ENCODE results near the gene CCT6B. TPM values are rescaled to one million over a fixed set of nuclear protein-coding genes. Genes with fewer than 3 reads are reported as not detected.

Gene CCT6B
- total and polyA plus RNA-seq, 2 of the 13 experiments (the other 11 are each of a cell fraction or from before 2014, with no cell fraction given): 0.41 to 1.4 TPM

GRCh38 chr17:34917381-34917780 is 43.9 kb downstream of the CCT6B start:
- no TSS peak for BruUV-seq (replicated peaks)
- no peak for ATAC-seq

GRCh38 chr17:34916120-34916519 is 45.1 kb downstream of the CCT6B start:
- FAIRE-seq (no peak), ATAC-seq (no peak), DNase-seq (ENCODE audit: low spot score) (no peak)
- BruUV-seq (replicated peaks): no TSS peak
- Histone ChIP-seq H3K4me2 (ENCODE audit: low read depth, low read length) (no peak overlapping the region), H2AFZ (ENCODE audit: low read length) (no peak overlapping the region), H3K36me3 (replicated peaks in 1 of 2; ENCODE audit: control insufficient read depth in 1 of 2, insufficient read depth in 2 of 2, low read length in 2 of 2) (no peaks in the 10 kb centered on the region), H4K20me1 (ENCODE audit: insufficient read depth, low read length) (no peaks in the 10 kb centered on the region), H3K27me3 (ENCODE audit: control insufficient read depth in 1 of 2, insufficient read depth in 2 of 2, low read length in 2 of 2) (no peaks in the 10 kb centered on the region), H3K9me3 (ENCODE audit: low read length) (no peaks in the 10 kb centered on the region), H3K79me2 (ENCODE audit: insufficient read depth, low read length) (no peaks in the 10 kb centered on the region), H3K4me3 (replicated peaks in 1 of 3; ENCODE audit: insufficient read depth in 1 of 3, low read depth in 2 of 3, low read length in 3 of 3) (no peak overlapping the region), H3K9ac (ENCODE audit: insufficient read depth, low read depth, low read length) (no peak overlapping the region), H3K27ac (ENCODE audit: extremely low read length, insufficient read depth, low read length) (no peak overlapping the region), H3K4me1 (ENCODE audit: insufficient read depth, low read length) (0 out of 2 replicates have a peak, but pooled peaks cover 3% of the 10 kb centered on the region)
- POLR2A ChIA-PET: no interaction called here
- CTCF ChIA-PET (ENCODE audit: low intra/inter-chr PET ratio, low total read pairs): no interaction called here
- WGBS (ENCODE audit: low lambda C conversion rate): 0% methylated on average over 1 of the region's 2 CpGs
- in situ Hi-C loops (cut with HindIII; ENCODE audit: extremely low pct_ligation_motif_present, low pct_unique_long_range_greater_than_20kb) (no loop called here), intact Hi-C loops (cut with micrococcal nuclease; ENCODE audit: unreplicated experiment) (no loop called here)
- TF ChIP-seq YEATS2 (CRISPR knock-in tag; IDR thresholded peaks at IDR 0.05; ENCODE audit: borderline replicate concordance): no peak
- no peak for TF ChIP-seq CBX2 (IDR thresholded peaks at IDR 0.05; ENCODE audit: low read depth, low read length)
- no peak for TF ChIP-seq CBX2 (CRISPR knock-in tag; IDR thresholded peaks at IDR 0.05; ENCODE audit: low read depth)
- TF ChIP-seq, protein P1, sequence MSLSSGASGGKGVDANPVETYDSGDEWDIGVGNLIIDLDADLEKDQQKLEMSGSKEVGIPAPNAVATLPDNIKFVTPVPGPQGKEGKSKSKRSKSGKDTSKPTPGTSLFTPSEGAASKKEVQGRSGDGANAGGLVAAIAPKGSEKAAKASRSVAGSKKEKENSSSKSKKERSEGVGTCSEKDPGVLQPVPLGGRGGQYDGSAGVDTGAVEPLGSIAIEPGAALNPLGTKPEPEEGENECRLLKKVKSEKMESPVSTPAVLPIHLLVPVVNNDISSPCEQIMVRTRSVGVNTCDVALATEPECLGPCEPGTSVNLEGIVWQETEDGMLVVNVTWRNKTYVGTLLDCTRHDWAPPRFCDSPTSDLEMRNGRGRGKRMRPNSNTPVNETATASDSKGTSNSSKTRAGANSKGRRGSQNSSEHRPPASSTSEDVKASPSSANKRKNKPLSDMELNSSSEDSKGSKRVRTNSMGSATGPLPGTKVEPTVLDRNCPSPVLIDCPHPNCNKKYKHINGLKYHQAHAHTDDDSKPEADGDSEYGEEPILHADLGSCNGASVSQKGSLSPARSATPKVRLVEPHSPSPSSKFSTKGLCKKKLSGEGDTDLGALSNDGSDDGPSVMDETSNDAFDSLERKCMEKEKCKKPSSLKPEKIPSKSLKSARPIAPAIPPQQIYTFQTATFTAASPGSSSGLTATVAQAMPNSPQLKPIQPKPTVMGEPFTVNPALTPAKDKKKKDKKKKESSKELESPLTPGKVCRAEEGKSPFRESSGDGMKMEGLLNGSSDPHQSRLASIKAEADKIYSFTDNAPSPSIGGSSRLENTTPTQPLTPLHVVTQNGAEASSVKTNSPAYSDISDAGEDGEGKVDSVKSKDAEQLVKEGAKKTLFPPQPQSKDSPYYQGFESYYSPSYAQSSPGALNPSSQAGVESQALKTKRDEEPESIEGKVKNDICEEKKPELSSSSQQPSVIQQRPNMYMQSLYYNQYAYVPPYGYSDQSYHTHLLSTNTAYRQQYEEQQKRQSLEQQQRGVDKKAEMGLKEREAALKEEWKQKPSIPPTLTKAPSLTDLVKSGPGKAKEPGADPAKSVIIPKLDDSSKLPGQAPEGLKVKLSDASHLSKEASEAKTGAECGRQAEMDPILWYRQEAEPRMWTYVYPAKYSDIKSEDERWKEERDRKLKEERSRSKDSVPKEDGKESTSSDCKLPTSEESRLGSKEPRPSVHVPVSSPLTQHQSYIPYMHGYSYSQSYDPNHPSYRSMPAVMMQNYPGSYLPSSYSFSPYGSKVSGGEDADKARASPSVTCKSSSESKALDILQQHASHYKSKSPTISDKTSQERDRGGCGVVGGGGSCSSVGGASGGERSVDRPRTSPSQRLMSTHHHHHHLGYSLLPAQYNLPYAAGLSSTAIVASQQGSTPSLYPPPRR (CRISPR knock-in tag; IDR thresholded peaks at IDR 0.05; ENCODE audit: borderline replicate concordance): no peak
- TF ChIP-seq ZNF724P (CRISPR knock-in tag; IDR thresholded peaks at IDR 0.05; ENCODE audit: borderline replicate concordance): no peak
- no peak for TF ChIP-seq FOXJ3 (CRISPR knock-in tag; IDR thresholded peaks at IDR 0.05; ENCODE audit: borderline replicate concordance)
- no peak for TF ChIP-seq NFE2L2 (IDR thresholded peaks at IDR 0.05; ENCODE audit: low read length)

More at GRCh38 chr17:34917381-34917780, 43.9 kb downstream of the CCT6B start:
- Histone ChIP-seq H3K9me3 (ENCODE audit: low read length) (no peaks in the 10 kb centered on the region), H3K9ac (ENCODE audit: insufficient read depth, low read depth, low read length) (no peak overlapping the region), H3K4me2 (ENCODE audit: low read depth, low read length) (no peak overlapping the region), H2AFZ (ENCODE audit: low read length) (no peak overlapping the region), H4K20me1 (ENCODE audit: insufficient read depth, low read length) (no peaks in the 10 kb centered on the region), H3K79me2 (ENCODE audit: insufficient read depth, low read length) (no peaks in the 10 kb centered on the region), H3K27ac (ENCODE audit: extremely low read length, insufficient read depth, low read length) (no peak overlapping the region), H3K4me1 (ENCODE audit: insufficient read depth, low read length) (no peaks in the 10 kb centered on the region), H3K36me3 (replicated peaks in 1 of 2; ENCODE audit: control insufficient read depth in 1 of 2, insufficient read depth in 2 of 2, low read length in 2 of 2) (no peaks in the 10 kb centered on the region), H3K27me3 (ENCODE audit: control insufficient read depth in 1 of 2, insufficient read depth in 2 of 2, low read length in 2 of 2) (no peaks in the 10 kb centered on the region), H3K4me3 (replicated peaks in 1 of 3; ENCODE audit: insufficient read depth in 1 of 3, low read depth in 2 of 3, low read length in 3 of 3) (no peak overlapping the region)
- ChIA-PET CTCF (ENCODE audit: low intra/inter-chr PET ratio, low total read pairs) (no interaction called here), POLR2A (no interaction called here)
- no peak for TF ChIP-seq KAT2B (IDR thresholded peaks at IDR 0.05; ENCODE audit: borderline replicate concordance, low read depth, low read length)
- TF ChIP-seq ZNF30 (CRISPR knock-in tag; IDR thresholded peaks at IDR 0.05): no peak
- no peak for TF ChIP-seq GLMP (CRISPR knock-in tag; IDR thresholded peaks at IDR 0.05; ENCODE audit: borderline replicate concordance)
- TF ChIP-seq PCBP2 (optimal IDR thresholded peaks at IDR 0.05; ENCODE audit: low read depth, low read length, poor library complexity, severe bottlenecking): no peak
- TF ChIP-seq WIZ (CRISPR knock-in tag; IDR thresholded peaks at IDR 0.05): no peak
- no peak for TF ChIP-seq ZNF713 (CRISPR knock-in tag; IDR thresholded peaks at IDR 0.05)
- no peak for TF ChIP-seq HOXA3 (CRISPR knock-in tag; IDR thresholded peaks at IDR 0.05)
- no peak for TF ChIP-seq EHMT2 (IDR thresholded peaks at IDR 0.05; ENCODE audit: borderline replicate concordance, low read depth, low read length)
- intact Hi-C loops (cut with micrococcal nuclease; ENCODE audit: unreplicated experiment): no loop called here
- no peak for FAIRE-seq
- in situ Hi-C loops (cut with HindIII; ENCODE audit: extremely low pct_ligation_motif_present, low pct_unique_long_range_greater_than_20kb): no loop called here
- no peak for DNase-seq (ENCODE audit: low spot score)
- WGBS (ENCODE audit: low lambda C conversion rate): 50% methylated on average over 1 of the region's 1 CpG
